ENCODE data around the gene DIDO1. TPM values are rescaled to one million over a fixed set of nuclear protein-coding genes. Genes with fewer than 3 reads are reported as not detected.

Gene DIDO1
- total RNA-seq, 4 donors from 2014 or later: 67.7 to 92.9 (median 72.2) TPM

GRCh38 chr20:62831854-62832211 lies 94.5 kb downstream of the DIDO1 start:
- Histone ChIP-seq H3K4me3 (replicated peaks in 1 of 3) (no peak overlapping the region), H3K27me3 (no peaks in the 10 kb centered on the region), H3K36me3 (no peaks in the 10 kb centered on the region), H3K9me3 (no peaks in the 10 kb centered on the region), H3K4me1 (peaks cover 34 to 58% of the 10 kb centered on the region in 2 donors), H3K27ac (peak overlapping the region in 2 of 3 donors; percentile 50 to 51)
- DNase-seq: no peak
- 89 to 93% methylated on average over 10 of the region's 10 CpGs for WGBS, 2 donors
- intact Hi-C loops (cut with DNase I): no loop called here
- TF ChIP-seq CTCF (IDR thresholded peaks at IDR 0.05) (no peak), POLR2A (IDR thresholded peaks at IDR 0.05) (no peak)

GRCh38 chr20:62831361-62831788 lies 94.9 kb downstream of the DIDO1 start:
- Histone ChIP-seq H3K27me3 (no peaks in the 10 kb centered on the region), H3K27ac (peak overlapping the region in 1 of 3 donors; percentile 51), H3K4me3 (replicated peaks in 1 of 3) (no peak overlapping the region), H3K36me3 (no peaks in the 10 kb centered on the region), H3K9me3 (no peaks in the 10 kb centered on the region), H3K4me1 (peaks cover 34 to 63% of the 10 kb centered on the region in 2 donors)
- intact Hi-C loops (cut with DNase I): no loop called here
- peak; percentile 62 to 87 for DNase-seq
- no peak for TF ChIP-seq CTCF (IDR thresholded peaks at IDR 0.05)
- no peak for TF ChIP-seq POLR2A (IDR thresholded peaks at IDR 0.05)
- 76 to 84% methylated on average over 5 to 8 of the region's 10 CpGs for WGBS, 2 donors

GRCh38 chr20:62830821-62831220 lies 95.5 kb downstream of the DIDO1 start:
- peak overlapping the region in 1 of 3 donors; percentile 51 for H3K27ac ChIP-seq

GRCh38 chr20:62830251-62830650 lies 96.1 kb downstream of the DIDO1 start:
- Histone ChIP-seq H3K27ac (peak overlapping the region in 1 of 3 donors; percentile 17), H3K4me3 (replicated peaks in 1 of 3) (no peak overlapping the region), H3K36me3 (no peaks in the 10 kb centered on the region), H3K9me3 (no peaks in the 10 kb centered on the region), H3K4me1 (peaks cover 34 to 67% of the 10 kb centered on the region in 2 donors), H3K27me3 (no peaks in the 10 kb centered on the region)
- intact Hi-C loops (cut with DNase I): no loop called here
- no peak for DNase-seq
- TF ChIP-seq CTCF (IDR thresholded peaks at IDR 0.05): no peak
- no peak for TF ChIP-seq POLR2A (IDR thresholded peaks at IDR 0.05)
- 97% methylated on average over 6 of the region's 14 CpGs; no CpG with 5 or more reads in 1 of the 2 donors for WGBS, 2 donors

More at GRCh38 chr20:62830821-62831220, 95.5 kb downstream of the DIDO1 start:
- no peak overlapping the region for H3K4me3 ChIP-seq (replicated peaks in 1 of 3)
- no peaks in the 10 kb centered on the region for H3K36me3 ChIP-seq
- intact Hi-C loops (cut with DNase I): no loop called here
- H3K4me1 ChIP-seq: peaks cover 34 to 65% of the 10 kb centered on the region in 2 donors
- no peak for TF ChIP-seq POLR2A (IDR thresholded peaks at IDR 0.05)
- TF ChIP-seq CTCF (IDR thresholded peaks at IDR 0.05): no peak
- H3K9me3 ChIP-seq: no peaks in the 10 kb centered on the region
- no peaks in the 10 kb centered on the region for H3K27me3 ChIP-seq
- WGBS, 2 donors: 89 to 100% methylated on average over 20 of the region's 22 CpGs
- DNase-seq: no peak

- Histone ChIP-seq H3K36me3 (no peaks in the 10 kb centered on the region), H3K9me3 (no peaks in the 10 kb centered on the region), H3K4me3 (replicated peaks in 1 of 3) (no peak overlapping the region), H3K27me3 (no peaks in the 10 kb centered on the region), H3K4me1 (peaks cover 37 to 70% of the 10 kb centered on the region in 2 donors), H3K27ac (peak overlapping the region in 1 of 3 donors; percentile 17)
- no peak for DNase-seq
- intact Hi-C loops (cut with DNase I): no loop called here
- TF ChIP-seq POLR2A (IDR thresholded peaks at IDR 0.05) (no peak), CTCF (IDR thresholded peaks at IDR 0.05) (no peak)
- 90 to 93% methylated on average over 14 to 25 of the region's 32 CpGs for WGBS, 2 donors
Measured at GRCh38 chr20:62829231-62830230, 96.8 kb downstream of the DIDO1 start.
